SK-N-SH (cell line): ENCODE measurements around the gene SMYD3. TPM values are rescaled to one million over a fixed set of nuclear protein-coding genes. Genes with fewer than 3 reads are reported as not detected.

Experiments
- CTCF ChIA-PET: fragments of 300-600, 350-600 bp; formaldehyde crosslinking; extraction: SDS; loops from one replicate; lab custom pipeline; 2021; lab: Yijun Ruan, JAX
- POLR2A ChIA-PET: fragments of 350-600 bp; sonication (Branson Sonifier 250); formaldehyde crosslinking; extraction: SDS; loops from one replicate; lab custom pipeline; 2020; ENCODE audit warnings: antibody characterized with exemption, inconsistent platforms; lab: Yijun Ruan, JAX
- DNase-seq: peaks from one replicate; pipeline ENCODE4 v3.0.0; 2012
- H2AFZ ChIP-seq: fragments of 200-600 bp; sonication (generic); 2 replicates; pipeline ENCODE4 v1.8.1; 2016; ENCODE audit warnings: antibody characterized with exemption, mild to moderate bottlenecking, low read depth
- H3F3A ChIP-seq: fragments of 200-600 bp; sonication (generic); replicated peaks from 2 replicates; pipeline ENCODE3; 2016; ENCODE audit warnings: antibody characterized with exemption, mild to moderate bottlenecking; ENCODE audit not compliant: insufficient read depth
- H3K27ac ChIP-seq, 2 experiments: fragments of 200-500 bp in 1 of 2; fragments of 200-600 bp in 1 of 2; sonication (Bioruptor generic) in 1 of 2; sonication (generic), shearing (Covaris generic) in 1 of 2; 2 replicates each; pipeline versions ENCODE4 v1.5.1 to v1.6.1; 2014 to 2016; ENCODE audit warnings: low read depth in 2 of 2, inconsistent platforms in 1 of 2, low read length in 1 of 2, mild to moderate bottlenecking in 1 of 2, mixed read lengths in 1 of 2
- H3K27me3 ChIP-seq: fragments of 200-600 bp; sonication (generic), shearing (Covaris generic); 2 replicates; pipeline ENCODE4 v1.6.1; 2016; ENCODE audit warnings: mixed run types; ENCODE audit not compliant: insufficient read depth
- H3K36me3 ChIP-seq, 2 experiments: fragments of 200-500 bp in 1 of 2; fragments of 200-600 bp in 1 of 2; sonication (Bioruptor generic) in 1 of 2; sonication (generic) in 1 of 2; replicated peaks in 1 of 2; 2 replicates each; pipeline versions ENCODE3 to v1.5.1; 2014 to 2016; ENCODE audit warnings: low read length in 1 of 2, mild to moderate bottlenecking in 1 of 2; ENCODE audit not compliant: insufficient read depth in 2 of 2, control insufficient read depth in 1 of 2
- H3K4me1 ChIP-seq, 2 experiments: fragments of 200-500 bp in 1 of 2; fragments of 200-600 bp in 1 of 2; sonication (Bioruptor generic) in 1 of 2; sonication (generic), shearing (Covaris generic) in 1 of 2; 2 replicates each; pipeline versions ENCODE4 v1.5.1 to v1.6.1; 2014 to 2016; ENCODE audit warnings: low read depth in 1 of 2, low read length in 1 of 2, mixed run types in 1 of 2; ENCODE audit not compliant: insufficient read depth in 2 of 2, control insufficient read depth in 1 of 2
- H3K4me2 ChIP-seq: fragments of 200-600 bp; sonication (generic), shearing (Covaris generic); 2 replicates; pipeline ENCODE4 v1.6.1; 2017; ENCODE audit warnings: mixed run types
- H3K4me3 ChIP-seq, 2 experiments: fragments of 200-500 bp in 1 of 2; fragments of 200-600 bp in 1 of 2; sonication (Bioruptor generic) in 1 of 2; sonication (generic), shearing (Covaris generic) in 1 of 2; 2 replicates each; pipeline versions ENCODE4 v1.5.1 to v1.8.1; 2014 to 2016; ENCODE audit warnings: low read depth in 2 of 2, inconsistent platforms in 1 of 2, low read length in 1 of 2, mild to moderate bottlenecking in 1 of 2, mixed read lengths in 1 of 2, moderate library complexity in 1 of 2
- H3K79me2 ChIP-seq: fragments of 200-600 bp; sonication (generic); 2 replicates; pipeline ENCODE4 v1.8.1; 2017; ENCODE audit warnings: mild to moderate bottlenecking; ENCODE audit not compliant: insufficient read depth
- H3K9ac ChIP-seq: fragments of 200-600 bp; sonication (generic); 2 replicates; pipeline ENCODE4 v1.6.1; 2017; ENCODE audit warnings: mixed run types
- H3K9me2 ChIP-seq: fragments of 200-600 bp; sonication (generic); 2 replicates; pipeline ENCODE4 v1.6.1; 2017; ENCODE audit warnings: mixed run types
- H3K9me3 ChIP-seq: fragments of 200-600 bp; sonication (generic); 2 replicates; pipeline ENCODE4 v1.6.1; 2017; ENCODE audit warnings: mixed run types, mild to moderate bottlenecking, moderate library complexity
- H4K20me1 ChIP-seq: fragments of 200-600 bp; sonication (generic); 2 replicates; pipeline ENCODE4 v1.6.1; 2017; ENCODE audit warnings: mild to moderate bottlenecking, mixed run types; ENCODE audit not compliant: insufficient read depth
- CHD2 ChIP-seq: fragments of 150-350 bp; IDR thresholded peaks from 2 replicates; pipeline ENCODE4 v1.6.1; 2018; ENCODE audit warnings: low read length; ENCODE audit not compliant: partially characterized antibody
- EP300 ChIP-seq, 2 experiments: IDR thresholded peaks; 2 replicates each; pipeline versions ENCODE4 v1.4.0 to v1.6.1; 2012; ENCODE audit warnings: borderline replicate concordance in 1 of 2, low read depth in 1 of 2, low read length in 1 of 2
- FOSL2 ChIP-seq: IDR thresholded peaks from 2 replicates; pipeline ENCODE4 v1.4.0; 2012; ENCODE audit warnings: low read depth, mild to moderate bottlenecking, moderate library complexity, borderline replicate concordance
- FOXM1 ChIP-seq: IDR thresholded peaks from 2 replicates; pipeline ENCODE4 v1.4.0; 2012; ENCODE audit warnings: low read depth, mild to moderate bottlenecking
- JUND ChIP-seq: IDR thresholded peaks from 2 replicates; pipeline ENCODE4 v1.4.0; 2012
- MAX ChIP-seq: IDR thresholded peaks from 2 replicates; pipeline ENCODE4 v1.4.0; 2012; ENCODE audit warnings: low read depth
- MEF2A ChIP-seq: IDR thresholded peaks from 2 replicates; pipeline ENCODE4 v1.4.0; 2012; ENCODE audit warnings: low read depth, borderline replicate concordance
- NFIC ChIP-seq: IDR thresholded peaks from 2 replicates; pipeline ENCODE4 v1.4.0; 2012; ENCODE audit warnings: borderline replicate concordance
- NRF1 ChIP-seq: IDR thresholded peaks from 2 replicates; pipeline ENCODE4 v1.6.1; 2012; ENCODE audit warnings: low read depth, mild to moderate bottlenecking, low read length
- PBX3 ChIP-seq: IDR thresholded peaks from 2 replicates; pipeline ENCODE4; 2012
- POLR2AphosphoS5 ChIP-seq: IDR thresholded peaks from 2 replicates; pipeline ENCODE4 v1.6.1; 2012; ENCODE audit warnings: low read depth, low read length
- RFX5 ChIP-seq: IDR thresholded peaks from 2 replicates; pipeline ENCODE4 v1.6.1; 2012; ENCODE audit warnings: mild to moderate bottlenecking, improper control_type of control experiment, low read length
- RXRA ChIP-seq: IDR thresholded peaks from 2 replicates; pipeline ENCODE4 v1.4.0; 2012; ENCODE audit warnings: low read depth, mild to moderate bottlenecking, borderline replicate concordance
- SIN3A ChIP-seq: IDR thresholded peaks from 2 replicates; pipeline ENCODE4 v1.6.1; 2012; ENCODE audit warnings: low read depth, mild to moderate bottlenecking, low read length, moderate library complexity, borderline replicate concordance
- TAF1 ChIP-seq: IDR thresholded peaks from 2 replicates; pipeline ENCODE4 v1.6.1; 2012; ENCODE audit warnings: low read depth, mild to moderate bottlenecking, low read length, moderate library complexity, borderline replicate concordance
- TCF12 ChIP-seq: IDR thresholded peaks from 2 replicates; pipeline ENCODE4 v1.4.0; 2012
- TEAD4 ChIP-seq: IDR thresholded peaks from 2 replicates; pipeline ENCODE4 v1.4.0; 2012; ENCODE audit warnings: mild to moderate bottlenecking, borderline replicate concordance; ENCODE audit not compliant: insufficient read depth
- USF1 ChIP-seq: IDR thresholded peaks from 2 replicates; pipeline ENCODE4 v1.4.0; 2012; ENCODE audit warnings: low read depth, borderline replicate concordance
- ZBTB33 ChIP-seq: IDR thresholded peaks from 2 replicates; pipeline ENCODE4 v1.4.0; 2012; ENCODE audit warnings: low read depth, borderline replicate concordance
- WGBS: methylation state at CpG from one replicate; pipeline ENCODE4 v1.1.6; 2017; ENCODE audit warnings: low lambda C conversion rate; 5-methylcytosine and 5-hydroxymethylcytosine counted together
- polyA plus RNA-seq, 3 experiments: library from polyadenylated mRNA; depleted of rRNA; stranded (reverse); fragments of >200 nt; gene quantifications; 2 replicates each; pipeline ENCODE4 v1.2.3, GENCODE V29; 2012

Gene SMYD3
- polyA plus RNA-seq, 1 of the 3 experiments (the other 2 are of a cell fraction): 31.4 TPM

GRCh38 chr1:246001142-246001836 lies 505.8 kb downstream of the SMYD3 start:
- WGBS: 72% methylated on average over 9 of the region's 9 CpGs
- H3K36me3 ChIP-seq: no peaks in the 10 kb centered on the region
- H3K9ac ChIP-seq: no peak overlapping the region
- peak overlapping the region; percentile 66 to 97 for H3K27ac ChIP-seq
- no peak overlapping the region for H2AFZ ChIP-seq
- H3K9me3 ChIP-seq: no peaks in the 10 kb centered on the region
- DNase-seq: no peak
- H3K4me1 ChIP-seq: peaks cover 5 to 32% of the 10 kb centered on the region in 2 experiments; a peak in 3 of 4 replicates
- ChIA-PET POLR2A (no interaction called here), CTCF (interaction anchor here (0.5 to 5.6 kb wide), 5 partner anchors 10 to 848 kb away, joined by 3 to 83 read pairs (median 3); partner anchors contain the start of gene KIF26B)
- H3K79me2 ChIP-seq: no peaks in the 10 kb centered on the region
- no peak overlapping the region for H3K4me3 ChIP-seq
- no peak overlapping the region for H3K4me2 ChIP-seq
- no peaks in the 10 kb centered on the region for H3K9me2 ChIP-seq
- no peaks in the 10 kb centered on the region for H4K20me1 ChIP-seq
- H3K27me3 ChIP-seq: no peaks in the 10 kb centered on the region
- no peak for TF ChIP-seq RFX5
- TF ChIP-seq MAX: peak; percentile 43; the same call in 1 of the 2 replicates
- 0 out of 2 replicates have a peak, but pooled peaks have one; percentile 34 for TF ChIP-seq ZBTB33
- peak; percentile 67; the same call in 1 of the 2 replicates for TF ChIP-seq MEF2A
- TF ChIP-seq JUND: peak; percentile 60
- TF ChIP-seq RXRA: peak; percentile 80
- no peak for TF ChIP-seq NRF1
- TF ChIP-seq POLR2AphosphoS5: peak; percentile 80
- no peak for TF ChIP-seq USF1
- TF ChIP-seq SIN3A: no peak
- peak; percentile 23; the same call in 1 of the 2 replicates for TF ChIP-seq FOSL2
- peak; percentile 96 for TF ChIP-seq NFIC
- TF ChIP-seq FOXM1: peak; percentile 94
- peak; percentile 63 to 96; a peak in 3 of 4 replicates for TF ChIP-seq EP300 (IDR thresholded peaks at IDR 0.05; ENCODE audit: borderline replicate concordance in 1 of 2, low read depth in 1 of 2, low read length in 1 of 2)
- peak; percentile 86 for TF ChIP-seq TEAD4
- TF ChIP-seq CHD2: no peak
- peak; percentile 96 for TF ChIP-seq TCF12
- TF ChIP-seq PBX3: peak; percentile 84
- no peak for TF ChIP-seq TAF1
- peaks cover 17% of the 10 kb centered on the region for H3F3A ChIP-seq
